K562 (cell line): ENCODE measurements around the gene DRD2. TPM values are rescaled to one million over a fixed set of nuclear protein-coding genes. Genes with fewer than 3 reads are reported as not detected.

Source experiments
- ATAC-seq: fragments of 200-7000 bp; cut with Tn5 transposase; 3 replicates; pipeline ENCODE4 v1.9.1; 2020; ENCODE audit warnings: moderate library complexity
- BruUV-seq: library from RNA; stranded (reverse); fragments of 400-500 nt; replicated peaks from 2 replicates; lab custom pipeline; 2021; lab: Mats Ljungman, UMichigan
- CTCF ChIA-PET: fragments of 300-600 bp; formaldehyde crosslinking; extraction: SDS; loops from one replicate; lab custom pipeline; 2021; ENCODE audit warnings: low intra/inter-chr PET ratio; lab: Yijun Ruan, JAX
- POLR2A ChIA-PET: fragments of 300-600, 350-650 bp; sonication (Branson Sonifier 250); formaldehyde crosslinking; extraction: SDS; loops from one replicate; lab custom pipeline; 2021; ENCODE audit warnings: antibody characterized with exemption, inconsistent platforms; lab: Yijun Ruan, JAX
- DNase-seq, 4 experiments: peaks; one replicate each; pipeline versions ENCODE4 v3.0.0 to v3.0.0-alpha.2; 2011 to 2018; ENCODE audit warnings: low spot score in 3 of 4, mixed read lengths in 3 of 4; ENCODE audit errors: extremely low read depth in 1 of 4
- FAIRE-seq: peaks from 2 replicates; lab custom pipeline; 2011; peaks lifted over from hg19 to GRCh38; lab: Jason Lieb, UNC
- H2AFZ ChIP-seq: 2 replicates; pipeline ENCODE4 v1.6.0; 2011; ENCODE audit warnings: low read depth, low read length, control low read depth, inconsistent platforms
- H3K27ac ChIP-seq: fragments of 200-600 bp; 3 replicates; pipeline ENCODE4 v1.8.0; 2011; ENCODE audit warnings: low read depth, mild to moderate bottlenecking, control low read depth, inconsistent platforms, low read length, moderate library complexity, mixed read lengths; ENCODE audit errors: extremely low read depth
- H3K27me3 ChIP-seq, 2 experiments: fragments of 300-600 bp in 1 of 2; 2 replicates in 1 of 2; 3 replicates in 1 of 2; pipeline versions ENCODE4 v1.6.0 to v1.8.0; 2011; ENCODE audit warnings: inconsistent platforms in 2 of 2, low read length in 2 of 2, mild to moderate bottlenecking in 1 of 2, mixed read lengths in 1 of 2, moderate library complexity in 1 of 2; ENCODE audit not compliant: control insufficient read depth in 2 of 2, insufficient read depth in 2 of 2
- H3K36me3 ChIP-seq: fragments of 300-600 bp; 3 replicates; pipeline ENCODE4 v1.8.0; 2011; ENCODE audit warnings: mild to moderate bottlenecking, low read length, inconsistent platforms; ENCODE audit not compliant: control insufficient read depth, insufficient read depth
- H3K4me1 ChIP-seq, 2 experiments: fragments of 200-600 bp in 1 of 2; replicated peaks in 1 of 2; 2 replicates in 1 of 2; 3 replicates in 1 of 2; pipeline versions ENCODE4 v1.5.1 to v1.8.0; 2011; ENCODE audit warnings: inconsistent platforms in 2 of 2, low read length in 2 of 2, mild to moderate bottlenecking in 1 of 2, mixed read lengths in 1 of 2, moderate library complexity in 1 of 2; ENCODE audit not compliant: control insufficient read depth in 2 of 2, insufficient read depth in 2 of 2
- H3K4me2 ChIP-seq: 2 replicates; pipeline ENCODE4 v1.6.1; 2011; ENCODE audit warnings: low read length, control low read depth, inconsistent platforms, mixed read lengths; ENCODE audit not compliant: insufficient read depth
- H3K4me3 ChIP-seq: fragments of 200-600 bp; sonication (generic), shearing (Covaris generic); 2 replicates; pipeline ENCODE4 v1.5.1; 2016; ENCODE audit warnings: control low read depth, inconsistent platforms
- H3K79me2 ChIP-seq: fragments of 200-600 bp; 3 replicates; pipeline ENCODE4 v1.8.0; 2011; ENCODE audit warnings: low read length, inconsistent platforms; ENCODE audit not compliant: control insufficient read depth, insufficient read depth
- H3K9ac ChIP-seq, 2 experiments: 2 replicates each; pipeline versions ENCODE4 v1.6.0 to v1.6.1; 2011; ENCODE audit warnings: low read depth in 2 of 2, low read length in 2 of 2, control low read depth in 1 of 2, inconsistent platforms in 1 of 2, mild to moderate bottlenecking in 1 of 2, mixed read lengths in 1 of 2; ENCODE audit not compliant: insufficient read depth in 1 of 2
- H3K9me1 ChIP-seq: one replicate; pipeline ENCODE4 v1.6.0; 2011; ENCODE audit warnings: inconsistent platforms, mild to moderate bottlenecking, low read length, moderate library complexity; ENCODE audit not compliant: control insufficient read depth, insufficient read depth
- H3K9me3 ChIP-seq: replicated peaks from 2 replicates; pipeline ENCODE4 v1.5.1; 2011; ENCODE audit warnings: low read depth, low read length, inconsistent platforms; ENCODE audit not compliant: control insufficient read depth, insufficient read depth
- H4K20me1 ChIP-seq: replicated peaks from 2 replicates; pipeline ENCODE4 v1.6.1; 2011; ENCODE audit warnings: low read length, inconsistent platforms, mixed read lengths; ENCODE audit not compliant: control insufficient read depth, insufficient read depth
- ESRRA ChIP-seq: fragments of 450-650 bp; IDR thresholded peaks from 2 replicates; pipeline ENCODE4 v1.6.1; 2014; ENCODE audit warnings: low read depth, mild to moderate bottlenecking, moderate library complexity, borderline replicate concordance
- HNRNPH1 ChIP-seq: fragments of 200-400 bp; formaldehyde crosslinking; optimal IDR thresholded peaks from 2 replicates; pipeline ENCODE3; 2017; ENCODE audit warnings: low read depth, mild to moderate bottlenecking, low read length, moderate library complexity
- PHB2 ChIP-seq: fragments of 450-650 bp; IDR thresholded peaks from 2 replicates; pipeline ENCODE4 v1.6.1; 2017; ENCODE audit warnings: low read depth
- ZBTB17 ChIP-seq: fragments of 450-650 bp; formaldehyde crosslinking; IDR thresholded peaks from 2 replicates; pipeline ENCODE4 v1.4.0; 2020; ENCODE audit warnings: mild to moderate bottlenecking
- ZNF354B ChIP-seq: fragments of 250-450 bp; sonication (Bioruptor Pico); IDR thresholded peaks from 2 replicates; pipeline ENCODE4 v1.4.0; 2020
- ZNF408 ChIP-seq: fragments of 250-450 bp; sonication (Bioruptor Pico); IDR thresholded peaks from 2 replicates; pipeline ENCODE4 v1.4.0; 2020; ENCODE audit warnings: low read depth, mild to moderate bottlenecking, moderate library complexity
- ZNF512 ChIP-seq: IDR thresholded peaks from 2 replicates; pipeline ENCODE4 v1.6.1; 2016; ENCODE audit warnings: missing genetic modification characterization, missing compliant biosample characterization
- ZNF583 ChIP-seq: fragments of 250-450 bp; sonication (Bioruptor Pico); IDR thresholded peaks from 2 replicates; pipeline ENCODE4 v1.4.0; 2020
- ZNF764 ChIP-seq: fragments of 250-450 bp; sonication (Bioruptor Pico); IDR thresholded peaks from 2 replicates; pipeline ENCODE4 v1.4.0; 2020; ENCODE audit warnings: low read depth, mild to moderate bottlenecking, moderate library complexity
- ZNF780A ChIP-seq: fragments of 250-450 bp; sonication (Bioruptor Pico); IDR thresholded peaks from 2 replicates; pipeline ENCODE4 v1.5.0; 2021; ENCODE audit warnings: mild to moderate bottlenecking
- WGBS: fragments of 100-300 bp; shearing (Covaris generic); methylation state at CpG from one replicate; pipeline ENCODE4 v1.1.6; 2016; ENCODE audit warnings: low coverage, mixed read lengths; ENCODE audit not compliant: insufficient coverage; ENCODE audit errors: missing lambda C conversion rate; 5-methylcytosine and 5-hydroxymethylcytosine counted together
- in situ Hi-C: fragments of 300-500 bp; cut with MboI; formaldehyde crosslinking; loops from 4 replicates; pipeline ENCODE4 v1.15.0; 2018; ENCODE audit warnings: inconsistent platforms, mixed read lengths
- intact Hi-C: fragments of 100-400 bp; cut with micrococcal nuclease; formaldehyde crosslinking; loops from 2 replicates; pipeline ENCODE4 v1.14.2; 2022
- polyA plus RNA-seq, 8 experiments: library from polyadenylated mRNA; depleted of rRNA in 4 of 8; stranded (reverse) in 5 of 8; unstranded in 3 of 8; fragments of >200 nt; fragmentation: Nextera tagmentation in 2 of 8; fragmentation: Illumina TruSeq in 1 of 8; extraction: Ambion mirVana in 2 of 8; extraction: Trizol in 1 of 8; gene quantifications; 2 replicates each; pipeline versions ENCODE4 v1.2.1 to v1.2.3, GENCODE V29; 2011 to 2014; ENCODE audit warnings: inconsistent platforms in 1 of 8, missing spikeins in 1 of 8
- total RNA-seq, 7 experiments: library from RNA; depleted of rRNA in 6 of 7; stranded (reverse); fragments of >200 nt in 6 of 7; fragmentation: Illumina TruSeq in 2 of 7; extraction: Trizol in 2 of 7; gene quantifications; 2 replicates each; pipeline versions ENCODE4 v1.2.1 to v1.2.3, GENCODE V29; 2011 to 2021; ENCODE audit warnings: low replicate concordance in 1 of 7
- TF ChIP-seq, protein P1 (sequence below): sonication (generic); formaldehyde crosslinking; IDR thresholded peaks from 2 replicates; pipeline ENCODE4 v1.8.1; 2023; ENCODE audit warnings: mild to moderate bottlenecking, missing genetic modification reagents

Gene DRD2
- total and polyA plus RNA-seq, 9 of the 15 experiments (the other 6 are each of a cell fraction or from before 2014, with no cell fraction given) = not detected

GRCh38 chr11:113363996-113364641, 111.1 kb downstream of the DRD2 start:
- ChIA-PET POLR2A (interaction anchor here (0.7 to 1.0 kb wide), 2 partner anchors 8 to 19 kb away, joined by 3 read pairs; no protein-coding TSS in a partner anchor), CTCF (no interaction called here)
- Histone ChIP-seq H3K9me1 (no peaks in the 10 kb centered on the region), H2AFZ (no peak overlapping the region), H3K9ac (no peak overlapping the region), H3K27me3 (peaks cover 0 to 25% of the 10 kb centered on the region in 2 experiments; a peak in 2 of 5 replicates), H3K4me2 (no peak overlapping the region), H3K4me3 (no peak overlapping the region), H3K79me2 (no peaks in the 10 kb centered on the region), H3K27ac (no peak overlapping the region), H4K20me1 (no peaks in the 10 kb centered on the region), H3K4me1 (no peaks in the 10 kb centered on the region), H3K9me3 (no peaks in the 10 kb centered on the region), H3K36me3 (no peaks in the 10 kb centered on the region)
- WGBS = 27% methylated on average over 6 of the region's 7 CpGs
- BruUV-seq = no TSS peak
- no peak for DNase-seq
- in situ Hi-C loops (no loop called here), intact Hi-C loops (no loop called here)
- ATAC-seq = no peak
- no peak for FAIRE-seq
- TF ChIP-seq HNRNPH1 (no peak), PHB2 (no peak), ESRRA (no peak), ZNF780A (CRISPR knock-in tag) (no peak), ZNF583 (no peak), ZNF354B (no peak), ZNF408 (CRISPR knock-in tag) (no peak), ZBTB17 (no peak), ZNF512 (tag) (no peak), ZNF764 (CRISPR knock-in tag) (no peak)
- TF ChIP-seq, protein P1, sequence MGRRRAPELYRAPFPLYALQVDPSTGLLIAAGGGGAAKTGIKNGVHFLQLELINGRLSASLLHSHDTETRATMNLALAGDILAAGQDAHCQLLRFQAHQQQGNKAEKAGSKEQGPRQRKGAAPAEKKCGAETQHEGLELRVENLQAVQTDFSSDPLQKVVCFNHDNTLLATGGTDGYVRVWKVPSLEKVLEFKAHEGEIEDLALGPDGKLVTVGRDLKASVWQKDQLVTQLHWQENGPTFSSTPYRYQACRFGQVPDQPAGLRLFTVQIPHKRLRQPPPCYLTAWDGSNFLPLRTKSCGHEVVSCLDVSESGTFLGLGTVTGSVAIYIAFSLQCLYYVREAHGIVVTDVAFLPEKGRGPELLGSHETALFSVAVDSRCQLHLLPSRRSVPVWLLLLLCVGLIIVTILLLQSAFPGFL (CRISPR knock-in tag) = no peak
- TF ChIP-seq, all 486 proteins: peak for 0
